EH (cell line): ENCODE data around the gene CNGB1.
"Not testable (repeated sequence)": the region's sequence is repeated elsewhere in the genome, so short reads cannot be mapped to it uniquely, and the experiment has no call there.

Experiments
- DNase-seq: peaks from one replicate; pipeline ENCODE4 v3.0.0-alpha.2; 2015; ENCODE audit warnings: low read depth

The CNGB1 gene

DNA sequence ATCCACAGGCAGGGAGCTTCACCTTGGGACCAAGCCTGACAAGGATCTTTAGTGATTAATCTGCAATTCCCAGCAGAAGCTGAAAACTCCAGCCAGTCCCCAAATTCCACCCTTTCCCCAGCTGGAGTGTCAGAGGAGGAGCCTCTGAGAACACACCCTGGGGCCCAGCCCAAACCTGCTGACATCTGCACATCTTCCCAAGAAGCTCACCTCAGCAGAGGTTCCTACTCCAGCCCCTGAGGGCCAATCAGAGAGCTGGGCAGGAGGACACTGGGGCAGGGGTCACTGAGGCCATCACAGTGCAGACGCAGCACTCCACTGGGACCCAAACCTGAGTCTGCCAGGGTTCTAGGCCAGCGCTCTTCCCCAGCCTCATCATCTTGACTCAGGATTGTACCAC lies 44.9 kb downstream of the CNGB1 start:
- no peak for DNase-seq

DNA sequence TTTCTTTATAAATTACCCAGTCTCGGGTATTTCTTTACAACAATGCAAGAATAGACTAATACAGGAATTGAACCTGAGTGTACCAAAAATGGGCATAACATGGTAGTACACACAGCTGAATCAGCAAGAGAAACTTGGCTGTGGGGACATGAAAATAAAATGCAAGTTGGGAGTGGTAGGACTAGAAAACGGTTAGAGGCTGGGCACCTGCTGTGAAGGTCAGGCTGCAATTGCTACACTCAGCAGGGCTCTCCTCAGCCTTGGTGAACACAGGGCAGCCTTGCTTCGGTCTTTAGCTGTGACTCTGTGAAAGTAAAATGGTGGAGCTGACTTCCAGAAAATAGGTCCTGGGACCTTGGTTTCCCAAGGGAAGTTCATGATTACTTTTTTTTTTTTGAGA lies 45.6 kb downstream of the CNGB1 start:
- no peak for DNase-seq

DNA sequence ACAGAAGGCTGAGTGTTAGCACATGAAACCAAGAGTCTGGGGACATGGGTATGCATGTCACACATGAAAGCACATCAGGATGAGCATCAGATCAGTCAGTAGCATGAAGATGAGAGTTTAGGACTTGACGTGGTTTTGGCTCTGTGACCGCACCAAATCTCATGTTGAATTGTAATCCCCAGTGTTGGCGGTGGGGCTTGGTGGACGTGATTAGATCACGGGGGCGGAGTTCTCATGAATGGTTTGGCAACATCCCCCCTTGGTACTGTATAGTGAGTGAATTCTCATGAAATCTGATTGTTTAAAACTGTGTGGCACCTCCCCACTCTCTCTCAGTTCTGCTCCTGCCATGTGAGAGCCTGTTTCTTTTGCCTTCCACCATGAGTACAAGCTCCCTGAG lies 46.4 kb downstream of the CNGB1 start:
- no peak for DNase-seq

DNA sequence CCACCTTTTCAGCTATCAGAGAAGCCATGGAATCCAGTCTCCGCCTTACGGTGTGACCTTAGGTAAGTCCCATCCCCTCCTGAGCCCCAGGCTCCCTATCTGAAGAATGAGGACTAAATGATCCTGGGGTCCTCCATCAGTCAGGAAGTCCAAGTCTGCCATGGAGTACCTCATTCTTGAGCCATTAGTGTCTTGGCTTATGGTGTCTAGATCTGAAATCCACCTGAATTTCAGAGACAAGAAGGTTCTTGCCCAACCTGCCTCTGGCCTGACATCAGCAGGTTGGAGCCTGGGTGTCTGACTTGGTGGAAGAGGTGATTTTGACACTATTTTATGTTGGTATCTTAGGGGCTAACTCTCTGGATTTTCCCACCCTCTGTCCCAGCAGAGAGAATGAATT lies 47.1 kb downstream of the CNGB1 start:
- no peak for DNase-seq

DNA sequence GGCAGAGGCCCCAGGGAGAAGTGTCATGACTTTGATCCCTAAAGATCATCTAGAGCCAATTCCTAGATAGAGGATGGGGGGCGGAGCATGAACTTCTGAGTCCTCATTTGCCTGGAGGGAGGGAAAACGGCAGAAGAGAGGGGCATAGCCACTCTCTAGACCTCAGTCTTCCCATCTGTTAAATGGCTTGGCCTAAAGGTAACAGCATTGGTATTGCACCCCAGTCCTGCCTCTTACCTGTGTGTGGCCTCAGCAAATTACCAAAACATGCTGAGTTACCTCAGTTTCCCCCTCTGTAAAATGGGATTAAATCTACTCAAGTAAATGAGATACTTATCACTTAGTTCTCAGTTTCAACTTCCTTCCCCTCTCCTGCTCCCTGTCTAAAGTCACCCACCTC lies 47.5 kb downstream of the CNGB1 start:
- no peak for DNase-seq

DNA sequence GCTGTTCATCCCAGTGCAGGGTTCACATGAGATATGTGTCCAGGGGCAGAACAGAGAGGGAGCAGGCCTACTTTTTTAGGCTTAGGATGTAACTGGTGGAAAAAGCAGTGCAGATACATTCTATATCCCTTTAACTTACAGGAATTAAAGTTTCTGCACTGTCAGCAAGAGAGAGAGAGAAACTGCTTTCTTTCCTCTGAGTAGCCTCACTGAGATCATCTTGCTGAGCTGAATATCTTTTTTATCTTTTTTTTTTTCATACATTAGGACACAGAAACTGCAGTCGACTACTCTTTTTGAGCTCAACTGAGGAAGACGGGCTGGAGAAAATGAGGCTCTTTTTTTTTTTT lies 50.1 kb downstream of the CNGB1 start:
- DNase-seq = no peak

DNA sequence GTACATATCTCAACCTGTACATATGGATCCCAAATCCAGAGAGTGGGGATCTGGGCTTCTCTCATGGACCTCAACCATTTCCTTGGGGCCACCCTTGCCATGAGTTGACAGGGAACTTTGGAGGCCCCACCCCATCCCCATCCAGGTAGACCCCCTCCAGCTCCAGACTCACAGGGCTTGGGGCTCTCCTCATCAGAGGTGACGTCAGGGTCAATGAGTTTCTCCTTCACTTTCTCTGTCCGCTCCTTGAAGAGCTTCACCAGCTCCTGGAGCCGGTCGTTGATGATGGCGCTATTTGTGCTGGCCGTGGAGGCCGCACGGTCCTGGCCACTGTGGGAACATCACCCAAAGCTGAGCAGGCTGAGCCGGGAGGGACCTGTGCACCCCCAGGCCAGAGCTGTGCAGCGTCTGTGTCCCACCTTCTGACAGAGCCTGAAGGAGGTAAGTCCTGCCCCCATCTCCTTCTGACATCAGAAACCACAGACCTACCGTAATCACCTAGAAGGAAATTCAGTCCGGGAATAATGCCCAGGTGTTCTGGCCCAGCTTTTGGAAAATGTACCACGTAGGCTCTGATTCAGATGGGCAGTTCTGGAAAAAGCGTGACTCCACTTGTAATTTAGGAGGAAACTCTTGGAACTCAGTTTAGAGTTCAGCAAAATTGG lies 50.6 kb downstream of the CNGB1 start:
- no peak for DNase-seq

DNA sequence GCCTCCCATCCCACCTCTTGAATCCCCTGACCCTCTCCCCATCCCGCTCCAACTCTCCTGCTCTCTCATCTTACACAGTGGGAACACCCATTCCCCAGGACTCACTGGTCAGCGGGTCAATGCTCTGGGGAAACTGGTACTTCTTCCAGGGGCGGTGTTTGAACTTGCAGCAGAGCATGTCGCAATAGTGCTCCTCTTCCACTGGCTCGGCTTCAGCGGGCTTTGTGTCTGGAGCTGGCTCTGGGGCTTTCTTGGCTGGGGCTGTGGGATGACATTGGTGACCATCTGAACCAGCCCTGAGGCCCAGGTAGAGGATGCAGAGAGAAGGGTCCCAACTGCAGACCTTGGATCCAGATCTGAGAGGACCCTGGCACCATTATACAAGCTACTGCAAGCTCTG lies 51.9 kb downstream of the CNGB1 start:
- no peak for DNase-seq

DNA sequence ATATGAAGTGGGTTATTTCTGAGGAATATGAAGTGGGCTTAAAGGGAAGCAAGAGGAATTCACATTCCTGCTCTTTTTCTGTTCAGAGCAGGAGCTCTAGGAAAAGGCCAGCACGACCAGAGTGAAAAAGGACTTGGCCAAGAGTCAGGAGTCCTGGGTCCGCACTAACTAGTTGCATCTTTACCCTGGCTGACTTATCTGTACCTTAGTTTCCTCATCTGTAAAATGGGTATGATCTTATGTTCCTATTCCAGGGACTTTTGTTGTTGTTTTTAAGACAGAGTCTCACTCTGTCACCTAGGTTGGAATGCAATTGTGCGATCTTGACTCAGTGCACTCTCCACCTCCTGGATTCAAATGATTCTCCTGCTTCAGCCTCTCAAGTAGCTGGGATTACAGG lies 52.5 kb downstream of the CNGB1 start:
- DNase-seq = no peak

DNA sequence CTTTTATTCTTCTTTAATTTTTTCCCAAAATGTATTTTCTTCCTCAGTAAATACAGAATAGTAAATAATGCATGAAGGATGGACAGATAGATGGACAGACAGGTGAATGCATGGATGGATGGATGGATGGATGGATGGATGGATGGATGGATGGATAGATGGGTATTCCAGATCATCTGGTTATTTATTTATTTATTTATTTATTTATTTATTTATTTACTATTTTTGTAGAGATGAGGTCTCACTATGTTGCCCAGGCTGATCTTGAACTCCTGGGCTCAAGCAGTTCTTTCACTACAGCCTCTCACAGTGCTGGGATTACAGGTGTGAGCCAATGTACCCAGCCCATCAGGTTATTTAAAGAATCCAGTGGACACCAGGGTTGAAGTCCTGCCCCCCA lies 53.0 kb downstream of the CNGB1 start:
- not testable (repeated sequence) for DNase-seq

DNA sequence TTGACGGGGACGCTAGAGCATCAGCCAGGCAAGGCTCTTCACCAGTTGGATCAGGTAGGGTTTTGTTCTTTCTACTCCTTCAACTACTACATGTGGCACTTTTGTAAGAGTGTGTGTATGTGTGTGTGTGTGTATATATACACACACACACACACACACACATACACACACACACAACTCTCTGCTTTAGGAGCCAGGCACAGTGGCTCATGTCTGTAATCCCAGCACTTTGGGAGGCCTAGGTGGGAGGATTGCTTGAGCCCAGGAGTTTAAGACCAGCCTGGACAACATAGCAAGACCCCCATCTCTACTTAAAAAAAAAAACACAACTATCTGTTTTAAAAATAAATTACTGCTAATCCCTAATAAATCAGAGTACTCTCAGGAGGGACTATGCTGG lies 53.4 kb downstream of the CNGB1 start:
- DNase-seq = not testable (repeated sequence)

DNA sequence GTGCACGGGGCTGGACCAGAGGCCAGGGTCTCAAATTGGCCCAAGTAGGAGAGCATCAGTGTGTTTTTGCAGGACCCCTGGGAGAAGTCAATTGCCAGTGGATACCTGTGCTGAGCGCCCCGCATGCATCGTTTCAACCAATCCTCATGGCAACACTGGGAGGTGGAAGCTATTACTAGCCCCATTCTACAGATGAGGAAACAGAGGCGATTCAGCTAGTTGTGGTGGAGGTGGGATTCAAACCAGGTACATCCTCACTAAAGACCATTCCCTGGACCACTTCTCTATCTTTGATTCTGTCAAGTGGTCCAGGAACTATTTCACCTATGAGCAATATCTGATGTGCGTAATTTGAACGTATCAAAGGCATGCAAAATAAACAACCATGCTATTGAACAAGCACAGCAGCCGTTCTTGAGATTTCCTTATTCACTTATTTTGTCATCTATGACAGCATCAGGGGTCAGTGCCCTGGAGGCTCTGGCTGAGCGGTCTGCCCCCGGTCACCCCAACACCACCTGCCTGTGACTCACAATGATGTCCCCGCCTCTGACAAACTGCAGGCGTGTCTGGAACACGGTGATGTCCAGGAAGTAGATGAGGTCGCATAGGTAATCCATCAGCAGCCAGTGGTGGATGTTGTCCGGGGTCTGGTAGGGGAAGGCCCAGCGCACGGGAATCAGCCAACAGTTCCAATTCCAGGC lies 54.0 kb downstream of the CNGB1 start:
- DNase-seq = no peak

DNA sequence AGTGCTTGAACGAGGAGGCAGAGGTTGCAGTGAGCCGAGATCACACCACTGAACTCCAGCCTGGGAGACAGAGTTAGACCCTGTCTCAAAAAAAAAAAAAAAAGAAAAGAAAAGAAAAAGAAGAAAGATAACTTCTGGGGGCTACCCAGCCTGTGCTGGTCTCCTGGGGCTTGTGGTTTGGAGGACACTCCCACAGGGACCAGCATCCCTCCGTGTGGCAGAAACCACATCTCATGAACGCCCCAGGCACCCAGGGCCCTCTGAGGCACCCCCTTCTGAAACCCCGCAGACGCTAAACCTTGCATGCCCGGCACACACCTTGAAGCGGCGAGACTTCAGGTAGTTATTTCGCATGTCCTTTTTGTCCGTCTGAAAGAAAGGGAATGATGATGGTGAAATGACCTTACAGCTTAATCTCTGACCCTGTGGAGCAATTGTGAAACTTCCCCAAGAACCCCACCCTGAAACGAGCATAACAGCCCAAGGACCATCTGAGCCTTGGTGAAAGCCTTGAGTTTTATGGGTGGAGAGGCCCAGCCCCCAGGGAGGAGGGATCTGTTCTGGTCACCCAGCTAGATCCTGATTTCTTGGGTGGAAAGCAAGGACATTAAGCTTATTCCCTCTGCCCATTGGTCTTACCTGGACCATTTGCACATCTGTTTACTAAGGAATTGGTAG lies 55.0 kb downstream of the CNGB1 start:
- DNase-seq = no peak

DNA sequence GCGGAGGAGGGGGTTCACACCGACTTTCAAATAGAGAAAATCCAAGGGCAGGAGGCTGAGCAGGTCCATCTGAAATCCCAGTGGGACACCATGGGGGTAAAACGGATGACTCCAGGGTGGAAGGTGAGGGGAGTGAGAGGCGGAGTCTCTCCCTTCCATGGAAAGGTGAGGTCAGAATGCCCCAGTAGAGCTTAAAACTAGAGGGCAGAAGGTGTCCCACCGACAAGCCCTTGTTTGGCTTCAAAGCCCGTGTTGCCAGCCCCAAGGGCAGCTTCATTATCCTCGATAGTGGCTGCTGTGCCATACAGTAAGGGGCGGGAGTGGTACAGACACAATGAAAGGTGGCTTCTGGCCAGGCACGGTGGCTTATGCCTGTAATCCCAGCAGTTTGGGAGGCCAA lies 55.7 kb downstream of the CNGB1 start:
- no peak for DNase-seq

DNA sequence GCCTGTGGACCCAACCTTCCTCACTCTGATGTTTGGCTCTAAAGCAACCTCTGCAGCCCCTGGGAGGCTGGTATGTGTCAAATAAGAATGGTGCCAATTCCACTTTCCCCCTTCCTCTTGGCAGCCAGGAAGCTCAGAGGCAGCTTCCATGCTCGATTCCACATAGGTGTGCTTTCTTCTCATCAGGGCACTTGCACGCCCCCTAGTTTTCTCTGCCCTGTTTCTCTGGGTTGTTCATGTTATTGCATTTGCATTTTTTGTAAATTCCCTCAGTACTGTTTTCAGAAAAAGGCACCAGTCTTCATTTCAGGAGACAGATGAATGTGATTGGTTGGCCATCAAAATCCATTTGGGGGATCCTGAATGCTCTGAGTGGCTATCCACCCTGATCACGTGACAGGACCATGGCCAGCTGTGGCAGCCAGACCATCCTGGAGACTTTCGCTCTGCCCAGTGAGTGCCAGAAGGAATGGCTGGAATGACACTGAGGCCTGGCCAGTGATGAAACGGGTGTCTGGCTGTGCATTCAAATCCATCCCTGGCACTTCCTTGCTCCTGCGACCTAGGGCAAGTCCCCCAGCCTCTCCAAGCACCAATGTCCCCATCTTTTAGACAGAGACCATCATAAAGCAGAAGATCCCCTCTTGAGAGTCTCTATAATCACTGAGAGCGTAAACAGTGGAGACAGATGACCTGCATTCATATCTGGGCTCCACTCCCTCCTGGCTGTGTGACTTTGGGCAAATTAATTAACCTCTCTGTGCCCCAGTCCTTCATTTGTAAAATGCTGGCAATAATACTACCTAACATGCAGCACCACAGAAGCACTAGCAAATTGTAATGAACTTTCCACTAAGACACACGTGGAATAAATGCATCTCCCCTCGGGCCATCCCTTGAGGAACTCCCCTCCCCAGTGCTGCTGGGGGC lies 56.4 kb downstream of the CNGB1 start:
- no peak for DNase-seq

DNA sequence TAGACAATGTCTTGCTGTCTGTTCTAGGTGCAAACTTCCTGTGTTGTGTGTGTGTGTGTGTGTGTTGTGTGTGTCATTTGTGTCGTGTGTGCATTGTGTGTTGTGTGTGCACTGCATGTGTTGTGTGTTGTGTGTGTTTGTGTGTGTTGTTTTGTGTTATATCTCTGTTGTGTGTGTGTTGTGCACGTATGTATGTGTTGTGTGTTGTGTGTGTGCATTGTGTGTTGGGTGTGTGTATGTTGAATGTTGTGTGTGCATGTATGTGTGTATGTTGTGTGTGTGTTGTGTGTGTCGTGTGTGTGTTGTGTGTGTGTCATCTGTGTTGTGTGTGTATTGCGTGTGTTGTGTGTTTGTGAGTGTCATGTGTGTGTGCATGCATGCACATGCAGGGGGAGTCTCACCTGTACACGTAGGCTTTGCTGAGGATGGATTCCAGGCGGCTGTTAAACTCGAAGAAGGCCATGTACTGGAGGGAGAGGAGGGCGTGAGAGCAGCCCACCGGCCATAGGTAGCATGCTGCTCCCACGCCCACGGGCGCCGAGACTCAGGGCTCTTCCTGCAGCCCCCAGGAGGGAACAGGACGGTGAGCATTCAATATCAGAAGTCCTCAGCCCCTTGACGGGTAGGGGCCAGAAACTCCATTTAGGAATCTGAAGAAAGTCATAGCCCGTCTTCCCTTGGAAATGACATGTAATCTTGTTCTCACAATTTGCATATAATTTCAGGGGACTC lies 58.2 kb downstream of the CNGB1 start:
- DNase-seq = no peak

DNA sequence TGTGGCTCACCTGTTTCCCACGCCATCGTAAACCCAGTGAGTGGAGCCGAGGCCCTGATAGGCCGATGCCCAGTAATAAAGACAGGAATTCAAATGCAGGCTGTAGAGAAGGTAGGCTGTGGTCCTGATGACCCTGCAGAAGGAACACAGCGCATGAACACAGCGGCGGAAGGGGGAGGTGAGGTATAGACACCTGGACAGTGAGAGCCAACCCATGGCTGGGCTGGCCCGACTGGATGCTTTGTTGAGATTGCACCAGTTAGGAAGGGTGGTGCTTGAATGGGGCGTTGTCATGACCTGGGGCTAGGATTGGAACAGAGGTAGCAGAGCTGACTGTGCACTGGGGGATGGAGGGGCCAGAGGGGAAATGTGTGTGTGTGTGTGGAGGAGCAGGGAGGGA lies 59.2 kb downstream of the CNGB1 start:
- no peak for DNase-seq

DNA sequence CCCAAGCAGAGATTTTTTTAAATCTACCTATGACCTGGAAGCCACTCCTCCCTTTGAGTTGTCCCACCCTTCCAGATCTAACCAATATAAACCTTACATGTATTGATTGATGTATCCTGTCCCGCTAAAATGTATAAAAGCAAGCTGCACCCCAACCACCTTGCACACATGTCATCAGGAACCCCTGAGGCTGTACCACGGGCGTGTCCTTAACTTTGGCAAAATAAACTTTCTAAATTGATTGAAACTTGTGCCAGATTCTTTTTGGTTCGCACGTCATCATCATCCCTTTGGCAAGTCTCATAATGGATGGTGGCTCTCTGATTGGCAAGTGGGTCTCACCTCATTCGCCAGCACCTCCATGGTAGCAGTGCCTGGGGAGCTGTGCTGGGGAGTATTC lies 60.2 kb downstream of the CNGB1 start:
- no peak for DNase-seq

DNA sequence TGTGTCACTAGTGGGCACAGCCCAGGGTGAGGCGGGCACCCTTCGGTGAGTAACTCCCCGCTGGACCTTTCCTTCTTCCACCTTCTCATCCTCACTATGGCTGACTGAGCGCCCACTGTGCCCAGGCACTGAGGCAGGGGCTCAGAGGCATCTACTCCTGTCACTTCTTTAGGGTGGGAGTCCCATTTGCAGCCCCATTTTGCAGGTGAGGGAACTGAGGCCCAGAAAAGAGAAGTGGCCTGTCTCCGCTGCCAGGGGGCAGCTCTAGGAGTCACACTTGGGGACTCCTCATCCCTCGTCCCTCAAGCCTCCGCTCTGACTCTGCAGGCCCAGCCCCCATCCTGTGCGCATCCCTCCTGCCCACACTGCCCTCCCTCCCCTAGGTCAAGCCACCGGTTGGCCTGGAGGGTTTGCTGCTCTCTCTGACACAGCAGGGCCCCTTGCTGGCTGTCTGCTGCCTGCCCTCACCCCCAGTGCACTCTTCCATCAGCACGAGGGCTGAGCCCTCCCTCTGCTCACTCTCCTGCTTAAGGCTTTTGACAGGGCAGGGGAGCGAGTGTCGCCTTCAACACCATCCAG lies 62.4 kb downstream of the CNGB1 start:
- no peak for DNase-seq

DNA sequence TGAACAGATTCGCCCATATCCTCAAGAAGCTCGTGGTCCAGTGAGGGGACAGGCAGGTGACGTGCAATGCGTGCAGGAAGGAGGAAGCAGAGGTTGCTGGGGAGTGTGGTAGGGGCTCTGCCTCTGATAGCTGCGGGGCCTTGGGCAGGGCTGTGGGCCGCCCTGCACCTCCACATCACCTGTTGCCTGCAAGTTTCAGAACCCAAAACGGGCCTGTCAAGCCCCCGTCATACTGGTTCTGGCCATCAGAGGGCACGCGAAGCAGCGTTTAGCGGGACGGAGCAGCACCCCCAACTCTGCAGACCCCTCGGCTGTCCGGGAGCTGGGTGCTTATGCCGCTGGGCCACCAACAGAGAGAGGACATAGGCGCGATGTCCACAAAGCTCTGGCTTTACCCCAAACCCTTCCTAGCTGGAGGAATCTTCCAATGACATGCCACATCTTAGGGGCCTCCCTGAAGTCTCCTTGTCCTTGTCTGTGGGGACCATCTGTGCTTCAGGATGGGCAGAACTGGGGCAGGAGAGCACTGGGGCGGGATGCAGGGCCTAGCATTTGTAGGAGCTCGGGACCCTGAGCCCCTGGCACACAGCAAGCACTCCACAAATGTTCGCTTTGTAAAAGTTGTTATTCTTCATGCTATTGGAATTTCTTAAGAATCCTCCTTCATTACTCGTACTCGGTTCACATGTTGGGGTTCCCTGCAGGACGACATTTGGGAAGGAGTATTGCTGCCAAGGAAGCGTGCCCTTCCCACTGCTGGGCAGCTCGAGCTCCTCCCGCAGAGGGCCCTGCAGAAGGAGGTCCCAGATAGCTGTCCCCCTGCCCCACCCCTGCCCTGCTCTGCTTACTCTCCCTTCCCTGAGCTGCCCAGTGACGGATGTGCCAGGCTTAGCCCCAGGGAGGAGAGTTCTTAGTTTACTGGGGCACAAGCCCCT lies 64.3 kb downstream of the CNGB1 start:
- DNase-seq = peak; percentile 22
